ENCODE results near the gene TECTA.

The TECTA gene

DNA sequence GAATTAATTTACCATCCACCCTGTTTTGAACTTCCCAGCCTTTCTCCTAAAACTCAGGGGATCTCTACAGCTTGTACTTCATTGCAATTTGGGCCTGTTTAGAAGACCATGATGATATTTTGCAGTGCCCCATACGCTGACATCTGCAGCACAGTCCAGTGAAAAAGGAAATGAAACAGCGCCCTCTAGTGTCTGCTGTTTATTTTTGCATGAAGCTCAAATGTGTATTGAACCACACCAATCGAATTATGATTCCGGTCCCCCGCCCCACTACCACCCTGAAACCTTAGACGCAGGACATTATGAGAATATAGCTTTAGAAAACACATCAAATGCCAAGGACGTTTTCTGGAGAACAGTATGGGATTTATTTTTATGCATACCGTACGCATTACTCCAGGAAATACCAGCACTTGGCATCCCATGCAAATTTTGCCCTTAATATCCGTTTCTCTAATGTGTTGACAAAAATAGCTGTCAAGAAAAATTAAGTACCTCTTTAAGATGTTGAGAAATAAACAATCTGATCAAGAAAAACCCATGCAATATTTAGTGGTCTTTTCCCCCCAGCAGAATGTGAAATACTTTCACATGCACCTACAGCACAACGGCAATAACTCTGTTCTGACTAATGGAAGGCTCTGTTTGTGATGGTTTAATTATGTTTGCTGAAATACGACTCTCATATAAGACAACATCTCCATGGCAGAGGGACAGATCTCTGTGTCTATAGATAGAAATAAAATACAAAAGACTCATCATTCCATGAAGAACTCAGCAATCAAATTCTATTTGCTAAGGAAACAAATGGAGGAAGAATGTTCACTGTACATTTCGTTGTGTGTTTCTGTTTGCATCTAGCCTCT is 93.9 kb downstream of the TECTA start:
- peak; percentile 70 to 77 (median 74) for DNase-seq

- no peak for DNase-seq
Measured at GRCh38 chr11:121198491-121198890, 97.4 kb downstream of the TECTA start.

DNA sequence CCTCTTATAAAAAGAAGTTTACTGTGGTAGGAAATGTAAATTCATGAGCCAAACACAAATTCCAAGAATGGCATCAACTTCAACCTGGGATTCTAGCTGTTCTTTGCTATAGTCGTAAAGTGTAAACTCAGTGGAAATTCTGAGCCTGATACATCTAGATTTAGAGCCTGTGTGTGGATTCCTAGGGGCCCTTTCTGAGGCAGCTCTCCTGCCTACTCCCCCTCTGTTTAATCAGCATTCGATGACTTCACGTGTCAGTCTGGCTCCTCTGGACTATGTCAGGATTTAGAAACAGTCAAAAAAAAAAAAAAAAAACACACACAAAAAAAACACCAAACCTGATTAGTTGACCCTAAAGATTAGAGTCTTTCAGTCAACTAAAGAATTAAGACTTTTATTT is 98.5 kb downstream of the TECTA start:
- DNase-seq = no peak

DNA sequence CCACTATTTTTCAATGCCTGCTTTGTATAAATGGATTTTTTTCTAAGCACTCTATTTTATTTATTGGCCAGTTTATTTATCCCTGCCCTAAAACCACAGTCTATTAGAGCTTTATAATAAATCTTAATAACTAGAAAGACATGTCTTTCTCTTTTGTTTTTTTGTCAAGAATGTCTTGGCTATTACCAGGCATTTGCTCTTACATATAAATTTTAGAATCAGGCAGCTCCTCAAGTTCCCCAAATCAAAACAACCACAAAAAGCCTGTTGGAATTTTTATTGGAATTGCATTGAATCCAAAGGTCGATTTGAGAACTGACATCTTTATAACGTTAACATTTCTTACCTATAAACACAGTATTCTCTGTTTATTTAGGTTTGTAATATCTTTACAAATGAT is 105.8 kb downstream of the TECTA start:
- no peak for DNase-seq

- DNase-seq = no peak
Measured at GRCh38 chr11:121207485-121208115, 106.6 kb downstream of the TECTA start.

DNA sequence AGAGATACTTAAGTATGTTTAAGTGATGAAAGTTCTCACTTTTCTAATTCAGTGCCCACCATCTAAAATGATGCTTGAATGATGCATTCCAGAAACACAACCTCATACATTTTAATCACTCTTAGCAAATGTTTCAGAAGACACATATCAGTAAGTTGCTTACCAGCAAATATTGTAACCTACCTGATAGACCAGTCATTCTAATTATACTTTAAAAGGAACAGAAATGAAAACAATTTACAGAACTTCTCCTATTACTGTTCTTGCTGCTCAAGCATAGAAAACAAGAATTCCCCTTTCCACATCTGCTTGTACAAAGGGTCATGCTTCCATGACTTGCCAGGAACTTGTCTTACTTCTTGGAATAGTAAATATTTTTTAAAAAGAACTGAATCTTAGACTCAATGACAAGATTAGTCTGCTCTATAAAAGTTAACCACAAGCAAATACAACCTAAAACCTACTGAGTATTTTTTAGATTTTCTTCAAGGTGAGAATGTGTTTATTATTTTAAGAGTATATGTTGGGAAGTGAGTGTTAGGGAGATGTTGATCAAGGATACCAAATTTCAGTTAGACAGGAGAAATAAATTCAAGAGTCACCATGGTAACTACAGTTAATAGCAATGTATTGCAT is 109.5 kb downstream of the TECTA start:
- DNase-seq = no peak

GRCh38 chr11:121211626-121212025 is 110.6 kb downstream of the TECTA start:
- no peak for DNase-seq

DNA sequence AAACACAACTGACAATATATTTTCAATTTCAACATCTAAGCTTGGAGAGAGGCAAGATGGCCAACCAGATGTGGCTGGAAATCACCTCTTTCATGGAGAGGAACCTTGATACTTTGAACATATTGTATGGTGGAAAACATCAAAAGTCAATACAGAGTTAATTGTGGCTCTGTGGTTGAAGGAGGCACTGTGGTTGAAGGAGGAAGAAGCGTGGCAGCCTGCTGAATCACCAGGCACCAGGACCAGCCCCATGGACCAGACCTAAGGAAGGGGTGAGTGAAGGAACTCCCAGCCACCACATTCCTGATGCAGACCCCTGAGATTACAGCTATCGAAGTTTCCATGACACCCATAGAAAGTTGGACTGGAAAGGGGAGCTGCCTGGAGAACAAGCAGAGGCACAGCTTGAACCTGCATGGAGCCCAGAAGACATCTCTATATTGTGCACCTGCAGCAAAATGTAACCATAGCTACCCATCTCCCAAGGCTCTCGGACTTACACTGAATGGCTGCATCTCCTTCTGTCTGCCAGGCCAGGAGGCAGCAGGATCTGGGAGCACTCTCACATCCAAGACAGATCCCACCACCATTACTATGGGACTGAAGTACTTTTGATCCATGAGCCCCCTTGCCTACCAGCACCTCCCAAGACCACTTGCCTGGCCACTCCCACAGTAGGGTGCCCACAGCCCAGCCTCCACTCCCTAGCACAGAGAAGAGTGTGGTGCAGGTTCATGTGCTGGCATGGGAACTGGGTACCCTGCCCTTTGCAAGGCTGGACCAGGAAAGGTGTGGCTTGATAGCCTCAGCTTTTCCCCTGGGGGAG is 111.7 kb downstream of the TECTA start:
- DNase-seq = no peak

DNA sequence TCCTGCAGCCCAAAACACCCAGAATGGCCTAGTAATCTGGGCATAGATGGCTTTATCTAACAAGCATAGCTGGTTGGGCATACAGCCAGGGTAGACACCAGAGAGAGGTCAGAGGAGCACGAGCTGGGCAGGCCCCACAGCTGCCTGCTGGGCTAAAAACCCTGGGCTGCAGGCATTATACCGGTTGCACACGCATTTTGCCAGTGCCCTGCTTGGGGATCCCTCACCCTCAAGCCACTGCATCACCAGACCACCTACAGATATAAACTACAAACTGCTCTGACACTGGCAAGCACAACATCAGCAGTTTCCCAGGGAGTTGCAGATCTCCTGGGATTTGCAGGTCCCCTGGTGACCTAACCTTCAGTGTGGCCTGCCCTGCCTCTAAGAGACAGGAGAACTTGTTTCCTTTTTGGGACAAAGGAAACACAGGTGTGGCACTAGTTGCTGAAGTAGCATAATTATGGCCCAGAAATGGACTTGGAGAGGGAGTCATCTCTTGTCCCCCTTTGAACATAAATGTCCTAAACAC is 112.4 kb downstream of the TECTA start:
- DNase-seq = no peak

- no peak for DNase-seq
Measured at GRCh38 chr11:121214861-121215260, 113.8 kb downstream of the TECTA start.

DNA sequence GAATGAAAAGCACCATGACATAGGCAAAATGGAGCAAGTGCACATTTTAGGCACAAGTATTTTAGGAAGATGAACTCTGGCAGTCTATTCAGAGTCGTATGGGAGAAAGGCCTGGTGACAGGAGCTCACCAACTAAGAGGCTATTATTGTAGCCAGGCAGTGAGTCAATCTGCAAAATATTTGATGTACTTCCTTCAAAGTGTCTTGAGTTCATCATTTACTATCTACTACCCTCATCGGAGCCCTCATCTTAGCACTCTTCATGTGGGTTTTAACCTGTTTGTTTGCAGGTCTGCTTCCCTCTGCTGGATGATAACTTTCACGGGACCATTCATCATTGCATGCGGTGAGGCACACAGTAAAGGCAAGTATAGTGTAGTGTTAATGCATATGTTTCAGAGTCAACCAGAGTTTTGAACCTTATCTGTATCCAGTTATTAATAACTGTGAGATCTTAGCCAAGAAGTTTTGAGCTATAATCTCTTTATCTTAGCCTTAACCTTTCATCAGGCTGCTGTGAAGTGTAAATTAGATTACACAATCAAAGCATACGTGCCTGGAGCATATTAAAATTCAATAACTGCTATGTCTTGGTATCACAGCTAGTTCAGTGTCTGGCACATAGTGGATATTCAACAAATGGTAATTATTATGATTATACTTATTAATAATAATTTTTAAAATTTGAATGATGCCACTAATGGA is 120.6 kb downstream of the TECTA start:
- no peak for DNase-seq

- no peak for DNase-seq
Measured at GRCh38 chr11:121223161-121223560, 122.1 kb downstream of the TECTA start.

- DNase-seq = no peak
Measured at GRCh38 chr11:121225382-121225781, 124.3 kb downstream of the TECTA start.

GRCh38 chr11:121226415-121227263 is 125.6 kb downstream of the TECTA start:
- no peak for DNase-seq

DNA sequence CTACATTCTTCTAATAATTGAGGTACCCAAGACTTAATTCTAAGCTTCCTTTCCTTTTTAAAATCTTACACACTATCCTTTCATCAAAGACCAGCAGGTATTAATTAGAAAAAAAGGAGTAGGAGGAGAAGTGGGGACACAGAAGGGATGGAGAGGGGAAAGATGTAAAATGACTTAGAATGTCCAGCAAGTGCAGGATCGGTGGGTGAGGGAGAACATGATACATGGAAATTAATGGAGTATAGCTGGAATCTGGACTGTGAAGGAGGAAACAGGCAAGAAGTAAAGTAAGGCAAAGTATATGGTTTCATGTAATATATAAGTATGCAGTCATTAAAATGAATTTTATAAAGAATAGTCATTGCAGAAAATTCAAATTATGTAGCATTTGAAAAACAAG is 127.8 kb downstream of the TECTA start:
- DNase-seq = no peak

DNA sequence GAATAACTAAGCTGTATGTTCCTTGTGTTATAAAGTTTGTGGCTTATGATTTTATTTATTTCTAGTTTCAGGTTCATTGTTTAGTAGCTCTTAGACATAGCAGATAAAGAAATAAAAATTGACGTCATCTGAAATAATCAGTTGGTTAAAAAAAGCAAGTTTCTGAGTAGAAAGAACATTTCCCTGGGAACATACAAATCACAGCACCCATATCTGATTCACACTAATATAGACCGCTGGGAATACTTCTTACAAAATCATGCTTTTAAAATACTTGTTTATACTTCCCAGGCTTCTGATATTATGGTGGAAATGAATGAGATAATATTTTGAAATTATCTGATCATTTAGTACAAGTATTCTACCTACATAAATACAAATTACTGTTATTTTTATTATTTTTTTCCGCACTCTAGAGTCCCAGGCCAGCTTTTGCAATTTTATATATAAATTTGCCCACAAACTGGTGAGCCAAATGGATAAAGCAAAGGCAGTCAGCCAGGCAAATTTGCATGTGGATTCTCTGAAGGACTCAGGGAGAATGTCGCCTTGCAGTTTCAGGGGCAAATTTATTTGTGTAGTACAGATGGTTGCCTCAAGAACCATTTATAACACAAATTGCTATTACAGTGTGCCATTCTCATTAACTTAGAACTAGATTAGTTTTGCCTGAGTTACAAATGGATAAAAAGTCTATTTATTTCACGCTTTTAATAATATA is 128.6 kb downstream of the TECTA start:
- DNase-seq = no peak

DNA sequence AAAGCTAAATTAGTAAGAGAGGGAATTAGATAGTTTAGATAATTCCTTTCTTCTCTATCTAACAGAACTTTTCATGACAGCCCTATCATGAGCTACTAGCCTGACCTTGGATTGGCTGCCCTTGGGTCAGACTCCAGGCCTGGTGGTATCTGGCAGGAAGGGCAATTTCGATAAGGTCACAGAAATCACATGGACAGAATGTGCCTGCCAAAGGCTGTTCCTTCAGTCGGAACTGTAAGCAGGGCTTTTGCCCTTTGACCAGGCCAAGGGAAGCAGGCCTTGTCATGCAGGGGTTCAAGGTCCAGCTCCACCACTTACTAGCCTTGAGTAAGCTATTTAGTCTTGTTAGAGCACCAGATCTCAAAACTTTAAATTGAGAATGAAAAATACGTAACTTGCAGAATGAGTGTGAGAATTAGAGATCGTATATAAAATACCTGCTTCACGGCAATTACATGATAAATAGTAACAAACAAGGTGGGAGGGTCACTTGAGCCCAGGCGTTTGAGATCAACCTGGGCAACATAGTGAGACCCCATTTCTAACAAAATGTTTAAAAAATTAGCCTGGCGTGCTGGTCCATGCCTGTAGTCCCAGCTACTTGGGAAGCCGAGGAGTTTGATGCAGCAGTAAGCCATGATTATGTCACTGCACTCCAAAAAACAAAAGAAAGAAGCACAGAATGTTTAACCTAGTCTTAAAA is 130.7 kb downstream of the TECTA start:
- no peak for DNase-seq

- DNase-seq = no peak
Measured at GRCh38 chr11:121235057-121235456, 134.0 kb downstream of the TECTA start.
